SK-MEL-5 (cell line): ENCODE data around the gene ACCS. TPM values are rescaled to one million over a fixed set of nuclear protein-coding genes. Genes with fewer than 3 reads are reported as not detected.

ENCODE experiments used
- DNase-seq: peaks from one replicate; pipeline ENCODE4 v3.0.0-alpha.2; 2016; ENCODE audit warnings: low read depth, low spot score
- in situ Hi-C: cut with HindIII; loops from 2 replicates; pipeline ENCODE4 v1.10.0; 2016; ENCODE audit warnings: low sequenced_read_pairs, high pct_unique_total_duplicates, low pct_unique_long_range_greater_than_20kb
- polyA plus RNA-seq, 2 experiments: library from polyadenylated mRNA; depleted of rRNA; stranded (reverse); fragments of >200 nt; gene quantifications; 2 replicates each; pipeline ENCODE4 v1.2.3, GENCODE V29; 2015
- total RNA-seq: library from RNA; depleted of rRNA; stranded (reverse); fragments of >200 nt; shearing (Covaris generic); gene quantifications from 2 replicates; pipeline ENCODE4 v1.2.3, GENCODE V29; 2014; rRNA removed

Gene ACCS
- total RNA-seq, result 5.1 and 7.2 TPM in 2 replicates
- polyA plus RNA-seq (2015; cell fraction: cytosol; rRNA removed), result 2.6 and 4.8 TPM in 2 replicates
- 166 and 217 TPM in 2 replicates for polyA plus RNA-seq (2015; cell fraction: nucleus; rRNA removed)

GRCh38 chr11:44065841-44066731, at the start of gene ACCS:
ACCS (plus strand) TSS chr11:44066270; CDS start chr11:44067628, 1,358 bp downstream.
- peak; percentile 90 for DNase-seq
- in situ Hi-C loops, result no loop called here

- in situ Hi-C loops, result no loop called here
- DNase-seq, result no peak
Measured at GRCh38 chr11:44016546-44017442, 49.3 kb upstream of the ACCS start.

- in situ Hi-C loops, result no loop called here
Measured at GRCh38 chr11:44017443-44018126, 48.5 kb upstream of the ACCS start.

GRCh38 chr11:44018127-44018521, 47.9 kb upstream of the ACCS start:
- DNase-seq, result no peak
- in situ Hi-C loops, result no loop called here

More at GRCh38 chr11:44017443-44018126, 48.5 kb upstream of the ACCS start:
- DNase-seq, result no peak

GRCh38 chr11:44018829-44019228, 47.2 kb upstream of the ACCS start:
- no peak for DNase-seq
- in situ Hi-C loops, result no loop called here

- DNase-seq, result no peak
- in situ Hi-C loops, result no loop called here
Measured at GRCh38 chr11:44024977-44025376, 41.1 kb upstream of the ACCS start.

- in situ Hi-C loops, result no loop called here
- no peak for DNase-seq
Measured at GRCh38 chr11:44025727-44026126, 40.3 kb upstream of the ACCS start.

- in situ Hi-C loops, result no loop called here
- no peak for DNase-seq
Measured at GRCh38 chr11:44028401-44028800, 37.7 kb upstream of the ACCS start.

GRCh38 chr11:44028816-44029506, 37.1 kb upstream of the ACCS start:
- DNase-seq, result no peak
- in situ Hi-C loops, result no loop called here

GRCh38 chr11:44029507-44029845, 36.6 kb upstream of the ACCS start:
- DNase-seq, result no peak
- in situ Hi-C loops, result no loop called here

GRCh38 chr11:44029977-44030911, 35.8 kb upstream of the ACCS start:
- in situ Hi-C loops, result no loop called here
- DNase-seq, result peak; percentile 21

- in situ Hi-C loops, result no loop called here
- DNase-seq, result no peak
Measured at GRCh38 chr11:44030996-44031395, 35.1 kb upstream of the ACCS start.

- in situ Hi-C loops, result no loop called here
Measured at GRCh38 chr11:44031549-44031948, 34.5 kb upstream of the ACCS start.

GRCh38 chr11:44032299-44033085, 33.6 kb upstream of the ACCS start:
- in situ Hi-C loops, result no loop called here
- no peak for DNase-seq

More at GRCh38 chr11:44031549-44031948, 34.5 kb upstream of the ACCS start:
- no peak for DNase-seq

- DNase-seq, result no peak
- in situ Hi-C loops, result no loop called here
Measured at GRCh38 chr11:44033411-44033850, 32.6 kb upstream of the ACCS start.
